Trophoblast cell (in vitro differentiated cells and primary cell): ENCODE data around the gene KLHDC8A.

Experiments
- DNase-seq, 2 donors: peaks; one replicate each; pipeline ENCODE4 v3.0.0-alpha.2; 2016
- H2AFZ ChIP-seq: 2 replicates; pipeline ENCODE4 v1.6.1; 2013; ENCODE audit warnings: low read length, moderate library complexity, mild to moderate bottlenecking; ENCODE audit not compliant: insufficient read depth, poor library complexity
- H2AK5ac ChIP-seq: 2 replicates; pipeline ENCODE4 v1.6.1; 2013; ENCODE audit warnings: mild to moderate bottlenecking, low read length
- H2BK120ac ChIP-seq: 2 replicates; pipeline ENCODE4 v1.6.1; 2013; ENCODE audit warnings: low read length, mild to moderate bottlenecking, moderate library complexity; ENCODE audit not compliant: insufficient read depth, poor library complexity
- H2BK12ac ChIP-seq: 2 replicates; pipeline ENCODE4 v1.6.1; 2013; ENCODE audit warnings: mild to moderate bottlenecking, low read length, moderate library complexity
- H2BK5ac ChIP-seq: 2 replicates; pipeline ENCODE4 v1.6.1; 2013; ENCODE audit warnings: low read length, low read depth, moderate library complexity, mild to moderate bottlenecking; ENCODE audit not compliant: poor library complexity
- H3K14ac ChIP-seq: 2 replicates; pipeline ENCODE4 v1.6.1; 2013; ENCODE audit warnings: mild to moderate bottlenecking, low read length
- H3K18ac ChIP-seq: 2 replicates; pipeline ENCODE4 v1.6.1; 2013; ENCODE audit warnings: mild to moderate bottlenecking, low read length
- H3K23ac ChIP-seq: 2 replicates; pipeline ENCODE4 v1.6.1; 2013; ENCODE audit warnings: low read length
- H3K27ac ChIP-seq: 2 replicates; pipeline ENCODE4 v1.5.1; 2013; ENCODE audit warnings: low read depth, mild to moderate bottlenecking, inconsistent platforms, low read length, moderate library complexity
- H3K27me3 ChIP-seq: 2 replicates; pipeline ENCODE4 v1.6.1; 2013; ENCODE audit warnings: inconsistent platforms, mild to moderate bottlenecking, low read length, moderate library complexity; ENCODE audit not compliant: insufficient read depth
- H3K36me3 ChIP-seq, 2 experiments: 1 replicate in 1 of 2; 2 replicates in 1 of 2; pipeline ENCODE4 v1.6.1; 2013; ENCODE audit warnings: low read length in 2 of 2, mild to moderate bottlenecking in 2 of 2, moderate library complexity in 1 of 2; ENCODE audit not compliant: insufficient read depth in 2 of 2, control insufficient read depth in 1 of 2
- H3K4ac ChIP-seq: 2 replicates; pipeline ENCODE4 v1.6.1; 2013; ENCODE audit warnings: low read depth, mild to moderate bottlenecking, low read length, moderate library complexity
- H3K4me1 ChIP-seq, 2 experiments: 1 replicate in 1 of 2; 2 replicates in 1 of 2; pipeline ENCODE4 v1.6.1; 2013; ENCODE audit warnings: low read length in 2 of 2, mild to moderate bottlenecking in 2 of 2, moderate library complexity in 1 of 2; ENCODE audit not compliant: insufficient read depth in 2 of 2, control insufficient read depth in 1 of 2
- H3K4me2 ChIP-seq: 2 replicates; pipeline ENCODE4 v1.6.1; 2013; ENCODE audit warnings: inconsistent platforms, mild to moderate bottlenecking, low read length, moderate library complexity
- H3K4me3 ChIP-seq: 2 replicates; pipeline ENCODE4 v1.5.1; 2013; ENCODE audit warnings: mild to moderate bottlenecking, low read depth, low read length, inconsistent platforms
- H3K79me1 ChIP-seq: one replicate; pipeline ENCODE4 v1.6.1; 2013; ENCODE audit warnings: low read length
- H3K79me2 ChIP-seq: 2 replicates; pipeline ENCODE4 v1.6.1; 2013; ENCODE audit warnings: low read length, mild to moderate bottlenecking; ENCODE audit not compliant: control insufficient read depth, insufficient read depth, poor library complexity
- H3K9ac ChIP-seq: 2 replicates; pipeline ENCODE4 v1.6.1; 2013; ENCODE audit warnings: mild to moderate bottlenecking, low read length
- H3K9me3 ChIP-seq: 2 replicates; pipeline ENCODE4 v1.6.1; 2013; ENCODE audit warnings: low read depth, mild to moderate bottlenecking, control low read depth, inconsistent platforms, low read length; ENCODE audit not compliant: insufficient read depth
- H4K12ac ChIP-seq: 2 replicates; pipeline ENCODE4 v1.6.1; 2013; ENCODE audit warnings: low read depth, mild to moderate bottlenecking, low read length, moderate library complexity
- H4K8ac ChIP-seq: 2 replicates; pipeline ENCODE4 v1.6.1; 2013; ENCODE audit warnings: low read depth, mild to moderate bottlenecking, low read length, moderate library complexity
- H4K91ac ChIP-seq: one replicate; pipeline ENCODE4 v1.6.1; 2013; ENCODE audit warnings: low read depth, mild to moderate bottlenecking, low read length, moderate library complexity
- WGBS: extraction: QIAGEN DNeasy Blood & Tissue Kit; methylation state at CpG from one replicate; pipeline ENCODE4 v1.1.7; 2013; ENCODE audit warnings: missing lambda C conversion rate; ENCODE audit not compliant: insufficient read length, insufficient coverage; ENCODE audit errors: extremely low coverage; 5-methylcytosine and 5-hydroxymethylcytosine counted together

The KLHDC8A gene

GRCh38 chr1:205339717-205340116, 17.0 kb downstream of the KLHDC8A start:
- no peak overlapping the region for H4K91ac ChIP-seq
- H3K4ac ChIP-seq, result no peak overlapping the region
- H4K8ac ChIP-seq, result no peak overlapping the region
- no peak for DNase-seq
- H3K9ac ChIP-seq, result no peak overlapping the region
- H2AFZ ChIP-seq, result no peak overlapping the region
- H3K4me1 ChIP-seq, result peaks cover 8 to 14% of the 10 kb centered on the region in 2 experiments
- H2BK5ac ChIP-seq, result no peak overlapping the region
- H3K23ac ChIP-seq, result no peak overlapping the region
- H4K12ac ChIP-seq, result no peak overlapping the region
- peaks cover 3% of the 10 kb centered on the region for H3K79me1 ChIP-seq
- no peak overlapping the region for H2BK12ac ChIP-seq
- H3K14ac ChIP-seq, result no peak overlapping the region
- H2AK5ac ChIP-seq, result no peak overlapping the region
- peaks cover 13% of the 10 kb centered on the region for H3K27me3 ChIP-seq
- no CpG with 5 or more reads among the region's 4 CpGs for WGBS
- H3K18ac ChIP-seq, result no peak overlapping the region
- H3K9me3 ChIP-seq, result peaks cover 10% of the 10 kb centered on the region
- no peak overlapping the region for H3K4me3 ChIP-seq
- H2BK120ac ChIP-seq, result no peak overlapping the region
- H3K79me2 ChIP-seq, result no peaks in the 10 kb centered on the region
- H3K27ac ChIP-seq, result no peak overlapping the region
- no peak overlapping the region for H3K4me2 ChIP-seq
- H3K36me3 ChIP-seq, result peaks cover 0 to 2% of the 10 kb centered on the region in 2 experiments

DNA sequence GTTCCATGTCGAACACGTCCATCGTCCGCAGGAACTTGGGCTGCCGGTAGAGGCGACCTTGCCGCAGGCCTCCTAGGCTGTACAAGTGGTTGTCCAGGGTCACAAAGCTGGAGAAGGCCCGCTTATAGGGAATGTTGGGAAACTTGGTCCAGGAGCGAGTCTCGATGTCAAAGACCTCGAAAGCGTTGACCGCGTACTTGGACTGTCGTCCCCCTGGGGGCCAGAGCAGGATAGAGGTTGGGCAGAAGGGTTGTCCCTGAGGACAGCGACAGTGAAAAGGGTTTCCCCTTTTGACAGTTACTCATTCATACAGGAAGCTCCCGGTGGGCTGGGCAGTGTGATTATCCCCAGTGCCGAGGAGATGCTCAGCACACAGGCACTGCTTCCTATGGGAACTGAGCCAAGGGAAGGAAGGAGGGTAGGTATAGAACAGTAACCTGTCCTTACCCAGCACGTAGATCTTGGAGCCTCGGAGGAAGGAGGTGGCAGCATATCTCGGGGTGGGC, 17.5 kb downstream of the KLHDC8A start:
- no peak overlapping the region for H2BK12ac ChIP-seq
- H3K18ac ChIP-seq, result no peak overlapping the region
- peaks cover 3% of the 10 kb centered on the region for H3K79me1 ChIP-seq
- H4K8ac ChIP-seq, result no peak overlapping the region
- peaks cover 11% of the 10 kb centered on the region for H3K27me3 ChIP-seq
- H4K12ac ChIP-seq, result no peak overlapping the region
- no peak overlapping the region for H3K4me3 ChIP-seq
- no CpG with 5 or more reads among the region's 21 CpGs for WGBS
- no peak overlapping the region for H3K14ac ChIP-seq
- H3K4ac ChIP-seq, result no peak overlapping the region
- H2BK120ac ChIP-seq, result no peak overlapping the region
- H4K91ac ChIP-seq, result no peak overlapping the region
- no peak overlapping the region for H2AK5ac ChIP-seq
- H2BK5ac ChIP-seq, result no peak overlapping the region
- H3K79me2 ChIP-seq, result no peaks in the 10 kb centered on the region
- peaks cover 10% of the 10 kb centered on the region for H3K9me3 ChIP-seq
- H3K27ac ChIP-seq, result no peak overlapping the region
- no peak overlapping the region for H3K9ac ChIP-seq
- no peak overlapping the region for H3K23ac ChIP-seq
- H3K36me3 ChIP-seq, result peaks cover 0 to 2% of the 10 kb centered on the region in 2 experiments
- no peak for DNase-seq
- H2AFZ ChIP-seq, result no peak overlapping the region
- no peak overlapping the region for H3K4me2 ChIP-seq
- peaks cover 8 to 10% of the 10 kb centered on the region in 2 experiments for H3K4me1 ChIP-seq

- Histone ChIP-seq H3K4me2 (no peak overlapping the region), H3K4me1 (peaks cover 0 to under 1% of the 10 kb centered on the region in 2 experiments), H3K79me1 (no peaks in the 10 kb centered on the region), H2AFZ (no peak overlapping the region), H3K36me3 (peaks cover 0 to 2% of the 10 kb centered on the region in 2 experiments), H3K23ac (no peak overlapping the region), H3K18ac (no peak overlapping the region), H3K9ac (no peak overlapping the region), H2BK120ac (no peak overlapping the region), H3K27ac (no peak overlapping the region), H3K14ac (no peak overlapping the region), H3K79me2 (no peaks in the 10 kb centered on the region), H3K4me3 (no peak overlapping the region), H3K4ac (no peak overlapping the region), H4K91ac (no peak overlapping the region), H4K8ac (no peak overlapping the region), H3K9me3 (peaks cover 8% of the 10 kb centered on the region), H4K12ac (no peak overlapping the region), H2AK5ac (no peak overlapping the region), H2BK12ac (no peak overlapping the region), H2BK5ac (no peak overlapping the region), H3K27me3 (peaks cover under 1% of the 10 kb centered on the region)
- WGBS, result no CpG with 5 or more reads among the region's 7 CpGs
- DNase-seq, result no peak
Observed at GRCh38 chr1:205338011-205338410, 18.7 kb downstream of the KLHDC8A start.

DNA sequence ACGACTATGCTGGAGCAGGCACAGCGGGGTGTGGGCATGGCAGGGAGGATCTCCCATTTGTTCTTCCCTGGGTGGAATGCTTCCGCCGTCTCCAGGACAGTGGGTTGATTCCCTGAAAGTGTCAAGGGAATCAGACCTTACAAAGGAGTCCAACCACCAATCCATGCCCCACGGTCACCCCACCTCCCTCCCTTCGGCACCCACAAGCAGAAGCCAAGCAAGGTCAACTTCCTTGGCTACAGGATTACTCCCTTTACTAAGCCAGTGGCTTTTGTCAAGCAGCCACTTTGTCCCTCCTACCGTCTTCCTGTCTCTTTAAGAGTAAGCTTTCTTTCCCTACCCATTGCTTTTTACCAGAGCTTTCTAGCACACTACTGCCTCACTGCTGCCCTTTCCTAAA, 19.2 kb downstream of the KLHDC8A start:
- H3K4me3 ChIP-seq, result peak overlapping the region; percentile 26
- no peak overlapping the region for H3K27ac ChIP-seq
- no CpG with 5 or more reads among the region's 7 CpGs for WGBS
- no peaks in the 10 kb centered on the region for H3K27me3 ChIP-seq
- H2BK12ac ChIP-seq, result no peak overlapping the region
- no peaks in the 10 kb centered on the region for H3K79me1 ChIP-seq
- no peak overlapping the region for H2AK5ac ChIP-seq
- H3K9ac ChIP-seq, result no peak overlapping the region
- H2BK120ac ChIP-seq, result no peak overlapping the region
- no peak overlapping the region for H4K8ac ChIP-seq
- no peak overlapping the region for H3K23ac ChIP-seq
- H3K14ac ChIP-seq, result no peak overlapping the region
- no peak overlapping the region for H2BK5ac ChIP-seq
- no peak overlapping the region for H3K18ac ChIP-seq
- peaks cover 7% of the 10 kb centered on the region for H3K9me3 ChIP-seq
- H4K91ac ChIP-seq, result no peak overlapping the region
- H3K36me3 ChIP-seq, result peaks cover 0 to 2% of the 10 kb centered on the region in 2 experiments
- no peak overlapping the region for H3K4me2 ChIP-seq
- no peak overlapping the region for H4K12ac ChIP-seq
- DNase-seq, result no peak
- no peak overlapping the region for H3K4ac ChIP-seq
- H3K4me1 ChIP-seq, result no peaks in the 10 kb centered on the region
- no peak overlapping the region for H2AFZ ChIP-seq
- no peaks in the 10 kb centered on the region for H3K79me2 ChIP-seq
